NCI-H146 treated with DMSO at 0.1 percent for 48 hours (cell line): ENCODE measurements around the gene BMPR1B.
"Not testable (repeated sequence)": the region's sequence is repeated elsewhere in the genome, so short reads cannot be mapped to it uniquely, and the experiment has no call there.

Experiments
- DNase-seq: peaks from one replicate; lab custom pipeline; 2025; ENCODE audit not compliant: unreplicated experiment; lab: John Stamatoyannopoulos, UW

The BMPR1B gene

DNA sequence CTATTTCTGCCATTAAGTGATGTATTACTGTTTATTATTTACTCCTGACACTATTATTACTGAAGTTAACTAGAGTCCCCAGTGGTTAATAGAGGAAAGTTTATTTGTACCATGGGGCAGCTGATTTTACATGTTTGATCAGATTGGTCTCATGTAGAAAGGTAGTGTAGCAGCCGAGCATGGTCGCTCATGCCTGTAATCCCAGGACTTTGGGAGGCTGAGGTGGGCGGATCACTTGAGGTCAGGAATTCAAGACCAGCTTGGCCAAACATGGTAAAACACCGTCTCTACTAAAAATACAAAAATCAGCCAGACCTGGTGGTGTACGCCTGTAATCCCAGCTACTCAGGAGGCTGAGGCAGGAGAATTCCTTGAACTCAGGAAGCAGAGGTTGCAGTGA lies 74.6 kb downstream of the BMPR1B start:
- DNase-seq = not testable (repeated sequence)

GRCh38 chr4:94833394-94833793 lies 75.6 kb downstream of the BMPR1B start:
- no peak for DNase-seq

DNA sequence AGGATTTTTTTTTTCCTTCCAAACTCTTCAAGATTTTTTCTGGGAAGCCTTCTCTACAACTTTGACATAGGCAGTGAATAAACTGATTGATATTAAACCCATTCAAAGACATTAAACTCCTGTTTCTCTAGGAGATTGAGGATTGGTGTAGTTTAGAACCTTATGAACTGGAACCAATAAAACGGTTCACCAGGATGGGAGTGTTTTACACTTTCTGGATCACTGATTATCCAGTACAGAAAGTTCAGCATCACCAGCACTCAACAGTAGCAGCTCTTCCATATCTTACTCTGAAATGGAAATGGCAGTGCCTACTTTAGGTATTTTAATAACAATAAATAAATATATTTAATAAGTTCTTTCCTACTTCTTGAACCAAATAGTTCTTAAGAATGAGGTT lies 76.7 kb downstream of the BMPR1B start:
- DNase-seq = no peak

DNA sequence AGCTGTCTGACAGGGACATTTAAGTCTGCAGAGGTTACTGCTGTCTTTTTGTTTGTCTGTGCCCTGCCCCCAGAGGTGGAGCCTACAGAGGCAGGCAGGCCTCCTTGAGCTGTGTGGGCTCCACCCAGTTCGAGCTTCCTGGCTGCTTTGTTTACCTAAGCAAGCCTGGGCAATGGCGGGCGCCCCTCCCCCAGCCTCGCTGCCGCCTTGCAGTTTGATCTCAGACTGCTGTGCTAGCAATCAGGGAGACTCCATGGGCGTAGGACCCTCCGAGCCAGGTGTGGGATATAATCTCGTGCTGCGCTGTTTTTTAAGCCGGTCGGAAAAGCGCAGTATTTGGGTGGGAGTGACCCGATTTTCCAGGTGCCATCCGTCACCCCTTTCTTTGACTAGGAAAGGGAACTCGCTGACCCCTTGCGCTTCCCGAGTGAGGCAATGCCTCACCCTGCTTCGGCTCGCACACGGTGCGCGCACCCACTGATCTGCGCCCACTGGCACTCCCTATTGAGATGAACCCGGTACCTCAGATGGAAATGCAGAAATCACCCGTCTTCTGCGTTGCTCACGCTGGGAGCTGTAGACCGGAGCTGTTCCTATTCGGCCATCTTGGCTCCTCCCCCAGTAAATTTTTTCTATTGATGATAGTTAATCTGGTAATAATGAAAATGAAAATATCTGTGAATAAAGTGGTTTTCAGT lies 83.6 kb downstream of the BMPR1B start:
- not testable (repeated sequence) for DNase-seq

DNA sequence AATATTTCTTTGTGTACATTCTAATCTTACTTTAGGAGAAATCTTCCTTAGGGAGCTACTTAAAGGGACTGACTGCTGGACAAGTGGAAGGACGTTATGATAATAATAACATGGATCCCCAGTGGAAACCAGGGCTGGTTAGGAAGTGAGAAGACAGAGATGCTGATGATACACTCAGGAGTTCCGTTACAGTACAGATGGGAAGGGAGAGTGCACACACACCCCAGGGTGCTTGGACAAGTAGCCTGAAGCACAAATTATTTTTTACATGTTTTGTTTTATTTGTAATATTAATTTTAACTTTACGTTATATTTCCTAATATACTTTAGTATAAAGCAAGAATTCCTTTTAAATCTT lies 84.1 kb downstream of the BMPR1B start:
- no peak for DNase-seq

DNA sequence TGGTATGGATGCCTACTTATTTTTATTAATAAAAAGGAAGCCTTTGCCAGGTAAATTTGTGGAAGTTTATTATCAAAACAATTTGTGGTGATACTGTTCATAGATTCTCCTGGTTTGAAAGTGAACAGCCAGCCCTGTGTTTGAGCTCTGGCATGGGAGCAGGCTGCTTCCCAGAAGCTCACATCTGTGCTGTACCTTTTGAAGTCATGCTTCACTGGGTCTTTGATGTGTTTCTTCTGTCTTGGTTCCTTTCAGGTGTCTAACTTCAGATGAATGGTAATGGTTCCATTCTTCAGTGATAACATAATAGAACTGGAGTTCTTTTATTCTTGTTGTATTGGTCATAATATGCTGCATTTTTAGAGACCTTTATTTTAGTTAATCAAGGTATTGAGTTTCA lies 85.5 kb downstream of the BMPR1B start:
- no peak for DNase-seq

DNA sequence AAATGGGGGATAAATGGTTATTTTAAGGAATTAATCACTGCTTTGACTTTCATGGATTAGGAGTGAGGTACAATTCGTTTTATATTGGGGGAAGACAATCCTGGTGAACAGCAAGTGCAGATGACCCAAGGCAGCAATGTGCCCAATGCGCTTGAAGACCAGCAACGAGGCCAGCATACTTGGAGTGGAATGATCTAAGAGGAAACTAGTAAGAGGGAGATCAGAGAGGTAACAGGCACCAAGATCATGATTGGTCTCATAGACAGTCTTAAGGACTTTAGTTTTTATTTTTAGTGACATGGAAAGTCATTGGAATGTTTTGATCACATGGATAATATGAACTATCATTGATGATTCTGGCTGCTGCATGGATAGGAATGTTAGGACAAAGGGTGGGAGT lies 90.6 kb downstream of the BMPR1B start:
- no peak for DNase-seq

- no peak for DNase-seq
These were observed 92.1 kb downstream of the BMPR1B start for GRCh38 chr4:94849901-94850300.

DNA sequence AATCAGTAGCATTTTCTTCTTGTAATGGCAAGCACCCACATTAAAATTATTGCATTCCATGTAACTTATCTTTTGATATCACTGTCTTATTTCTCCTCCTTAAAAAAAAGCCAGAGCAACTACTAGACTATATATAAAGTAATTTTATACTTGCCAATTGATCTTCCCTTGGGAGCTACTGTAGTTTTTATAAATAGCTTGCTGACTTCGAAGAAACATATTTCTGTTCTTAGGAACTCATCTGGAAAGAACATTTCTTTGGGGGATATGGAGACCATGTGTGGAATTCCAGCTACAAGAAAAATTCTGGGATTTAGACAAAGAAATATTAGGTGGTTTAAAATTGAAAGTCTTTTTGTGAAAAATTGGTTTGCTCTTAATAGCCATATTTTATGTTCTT lies 94.9 kb downstream of the BMPR1B start:
- DNase-seq = no peak

DNA sequence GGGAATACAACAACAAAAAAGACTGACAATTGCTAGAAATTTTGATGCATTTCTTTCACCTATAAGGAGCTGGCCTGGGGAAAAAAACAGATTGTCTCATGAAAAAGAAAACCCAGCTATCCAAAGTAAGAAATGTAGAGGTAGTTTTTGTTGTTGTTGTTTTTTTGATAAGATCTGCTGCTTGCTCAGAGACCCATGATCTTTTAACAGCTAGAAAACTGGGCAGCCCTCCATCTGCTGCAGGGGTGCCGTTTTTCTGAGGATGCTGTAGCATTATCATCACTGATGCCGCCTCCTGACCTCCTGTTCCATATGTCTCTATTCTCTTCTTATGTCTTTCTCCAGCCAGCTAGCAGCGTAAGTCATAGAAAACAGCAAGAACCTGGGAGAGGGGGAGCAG lies 98.3 kb downstream of the BMPR1B start:
- DNase-seq = no peak

DNA sequence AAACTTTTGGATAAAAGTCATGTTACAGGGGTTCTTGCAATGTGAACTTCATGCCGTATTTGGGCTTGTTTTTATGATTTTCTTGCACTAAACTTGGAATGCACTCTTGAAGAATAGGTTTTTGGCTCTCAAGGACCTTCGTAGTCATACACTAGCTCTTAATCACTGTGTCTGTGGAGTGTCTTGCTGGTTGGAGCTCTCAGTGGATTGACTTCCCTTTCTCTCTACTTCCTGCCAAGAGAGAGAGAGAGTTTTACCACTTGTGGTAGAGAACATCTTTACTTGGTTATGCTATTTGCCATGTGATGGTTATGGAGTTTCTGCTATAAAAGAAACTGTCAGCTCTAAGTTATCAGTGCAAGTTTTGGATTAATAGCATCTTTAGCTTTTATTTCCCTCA lies 112.4 kb downstream of the BMPR1B start:
- no peak for DNase-seq

DNA sequence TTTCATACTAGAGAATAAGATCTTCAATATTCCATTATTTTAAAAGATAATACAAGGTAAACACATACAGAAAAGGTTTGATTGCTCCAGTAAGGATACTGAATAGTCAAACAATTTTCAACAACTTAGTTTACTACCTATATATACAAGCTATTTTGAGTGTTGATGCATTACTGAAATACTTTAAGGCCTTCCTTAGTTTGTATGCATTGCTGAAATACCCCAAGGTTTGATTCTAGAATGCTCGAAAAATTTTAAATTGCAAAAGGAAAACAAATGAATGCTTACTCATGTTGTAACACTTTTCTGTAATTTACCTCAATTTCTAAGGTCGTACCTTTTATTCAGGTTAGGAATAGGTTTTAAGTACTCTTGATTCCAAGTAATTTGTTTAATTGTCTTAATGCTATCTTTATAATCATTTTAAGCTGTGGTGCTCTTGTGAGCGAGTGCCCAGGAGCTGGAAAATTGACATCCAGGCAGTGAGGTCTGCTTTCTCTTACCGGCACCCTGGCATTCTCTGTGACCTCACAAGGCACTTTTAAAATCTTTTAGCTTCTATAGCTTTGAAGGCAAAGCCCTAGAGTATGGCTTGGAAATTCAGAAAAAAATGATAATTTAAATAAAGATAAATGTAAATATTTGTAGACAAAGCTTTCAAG lies 114.0 kb downstream of the BMPR1B start:
- no peak for DNase-seq

- no peak for DNase-seq
These were observed 120.2 kb downstream of the BMPR1B start for GRCh38 chr4:94877973-94878372.

GRCh38 chr4:94880956-94881355 lies 123.2 kb downstream of the BMPR1B start:
- no peak for DNase-seq

- DNase-seq = no peak
These were observed 125.0 kb downstream of the BMPR1B start for GRCh38 chr4:94882756-94883155.

DNA sequence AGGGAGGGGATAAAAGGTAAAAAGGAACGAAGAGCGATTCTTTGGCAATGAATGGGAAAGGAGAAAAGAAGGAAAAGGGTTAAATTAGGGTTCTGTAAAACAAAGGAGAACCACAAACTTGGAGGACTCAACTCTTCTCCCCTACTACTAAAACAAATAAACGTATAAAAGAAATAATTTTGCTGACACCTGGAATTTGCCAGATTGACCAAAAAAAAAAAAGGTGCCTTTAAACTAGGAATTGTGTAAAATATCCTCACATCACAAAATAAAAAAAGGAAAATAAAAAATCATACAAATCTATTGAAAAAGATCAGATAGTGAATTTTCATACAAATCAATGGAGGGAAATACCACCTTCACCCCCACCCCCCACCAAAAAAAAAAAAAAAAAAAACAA lies 129.3 kb downstream of the BMPR1B start:
- no peak for DNase-seq

- DNase-seq = no peak
These were observed 131.8 kb downstream of the BMPR1B start for GRCh38 chr4:94889523-94889922.

DNA sequence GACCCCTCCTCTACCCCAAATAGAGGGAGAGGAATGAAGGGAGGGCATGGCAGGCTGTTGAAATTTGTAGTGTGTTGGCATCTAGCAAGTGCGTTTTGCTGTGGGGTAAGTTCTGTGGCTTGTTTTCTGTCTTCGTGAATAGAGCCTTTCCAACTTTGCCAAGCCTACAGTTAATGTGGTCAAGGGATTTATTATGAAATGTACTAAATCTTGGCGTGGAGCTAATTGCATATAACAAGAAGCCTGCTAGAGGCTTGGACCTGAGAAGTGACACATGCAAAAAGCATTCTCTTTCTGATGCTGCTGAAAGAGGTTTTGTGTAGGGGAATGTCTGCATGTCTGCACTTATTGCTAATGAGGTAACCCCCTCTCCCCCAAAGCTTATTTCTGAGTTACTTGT lies 132.2 kb downstream of the BMPR1B start:
- no peak for DNase-seq

- DNase-seq = no peak
These were observed 132.8 kb downstream of the BMPR1B start for GRCh38 chr4:94890579-94890978.

- DNase-seq = no peak
These were observed 134.3 kb downstream of the BMPR1B start for GRCh38 chr4:94892051-94892450.

- no peak for DNase-seq
These were observed 137.3 kb downstream of the BMPR1B start for GRCh38 chr4:94895081-94895480.

DNA sequence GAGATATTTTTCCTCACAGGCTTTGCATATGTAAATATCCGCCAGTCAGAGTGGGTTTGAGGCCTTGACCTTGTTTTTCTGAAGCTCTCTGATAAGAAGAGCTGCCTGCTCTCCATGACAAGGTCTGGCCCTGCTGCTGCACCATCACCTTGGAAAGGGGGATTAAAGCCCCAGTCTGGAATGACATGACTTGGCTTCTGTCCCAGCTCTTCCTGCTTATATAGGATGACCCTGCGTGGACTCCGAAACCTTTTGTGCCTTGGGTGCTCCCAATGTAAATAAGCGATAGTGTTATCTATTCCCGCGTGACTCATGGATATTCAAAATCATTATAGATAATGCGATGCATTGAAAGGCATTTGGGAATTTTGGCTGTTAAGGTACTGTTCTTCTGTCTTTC lies 139.3 kb downstream of the BMPR1B start:
- DNase-seq = no peak

- DNase-seq = no peak
These were observed 147.8 kb downstream of the BMPR1B start for GRCh38 chr4:94905511-94905910.
